WTC11 (cell line): ENCODE data around the gene CHSY3.

Experiments used
- CREM ChIP-seq: sonication (generic); formaldehyde crosslinking; IDR thresholded peaks from 2 replicates; pipeline ENCODE4 v1.8.1; 2022; ENCODE audit warnings: mild to moderate bottlenecking, missing genetic modification reagents, moderate library complexity
- TF ChIP-seq, protein P1 (sequence below): fragments of 200-600 bp; IDR thresholded peaks from 2 replicates; pipeline ENCODE4 v1.8.0; 2022; ENCODE audit warnings: antibody characterized with exemption
- TF ChIP-seq, protein P2 (sequence below): sonication (generic); formaldehyde crosslinking; conservative IDR thresholded peaks from 2 replicates; pipeline ENCODE4 v1.8.1; 2023; ENCODE audit warnings: mild to moderate bottlenecking, low read depth, missing genetic modification reagents, moderate library complexity
- TF ChIP-seq, protein P3 (sequence below): sonication (generic); formaldehyde crosslinking; IDR thresholded peaks from 2 replicates; pipeline ENCODE4 v1.8.1; 2023; ENCODE audit warnings: mild to moderate bottlenecking, missing genetic modification reagents, moderate library complexity
- TF ChIP-seq, protein P4 (sequence below): sonication (generic); formaldehyde crosslinking; IDR thresholded peaks from 2 replicates; pipeline ENCODE4 v1.8.0; 2022; ENCODE audit warnings: mild to moderate bottlenecking, missing genetic modification reagents

DNA sequence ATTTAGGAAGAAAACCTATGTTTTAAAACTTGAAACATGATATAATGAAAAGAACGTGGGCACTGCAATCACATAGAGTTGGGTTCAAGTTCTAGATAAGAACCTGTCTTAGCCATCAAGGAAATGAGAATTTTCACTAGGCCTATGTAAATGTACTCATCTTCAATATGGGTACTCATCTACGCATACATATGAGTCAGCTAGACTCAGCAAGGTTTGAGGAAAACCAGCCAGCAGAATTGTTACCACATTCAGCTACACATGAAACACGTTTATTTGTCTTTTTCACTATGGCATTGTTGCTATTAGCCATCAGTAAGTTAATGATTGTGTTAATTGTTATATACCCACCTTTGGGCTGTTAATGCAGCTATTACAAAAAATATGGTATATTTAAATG lies 146.3 kb downstream of the CHSY3 start:
- TF ChIP-seq CREM (CRISPR knock-in tag), result no peak
- TF ChIP-seq, protein P1, sequence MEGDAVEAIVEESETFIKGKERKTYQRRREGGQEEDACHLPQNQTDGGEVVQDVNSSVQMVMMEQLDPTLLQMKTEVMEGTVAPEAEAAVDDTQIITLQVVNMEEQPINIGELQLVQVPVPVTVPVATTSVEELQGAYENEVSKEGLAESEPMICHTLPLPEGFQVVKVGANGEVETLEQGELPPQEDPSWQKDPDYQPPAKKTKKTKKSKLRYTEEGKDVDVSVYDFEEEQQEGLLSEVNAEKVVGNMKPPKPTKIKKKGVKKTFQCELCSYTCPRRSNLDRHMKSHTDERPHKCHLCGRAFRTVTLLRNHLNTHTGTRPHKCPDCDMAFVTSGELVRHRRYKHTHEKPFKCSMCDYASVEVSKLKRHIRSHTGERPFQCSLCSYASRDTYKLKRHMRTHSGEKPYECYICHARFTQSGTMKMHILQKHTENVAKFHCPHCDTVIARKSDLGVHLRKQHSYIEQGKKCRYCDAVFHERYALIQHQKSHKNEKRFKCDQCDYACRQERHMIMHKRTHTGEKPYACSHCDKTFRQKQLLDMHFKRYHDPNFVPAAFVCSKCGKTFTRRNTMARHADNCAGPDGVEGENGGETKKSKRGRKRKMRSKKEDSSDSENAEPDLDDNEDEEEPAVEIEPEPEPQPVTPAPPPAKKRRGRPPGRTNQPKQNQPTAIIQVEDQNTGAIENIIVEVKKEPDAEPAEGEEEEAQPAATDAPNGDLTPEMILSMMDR, result no peak
- TF ChIP-seq, protein P2, sequence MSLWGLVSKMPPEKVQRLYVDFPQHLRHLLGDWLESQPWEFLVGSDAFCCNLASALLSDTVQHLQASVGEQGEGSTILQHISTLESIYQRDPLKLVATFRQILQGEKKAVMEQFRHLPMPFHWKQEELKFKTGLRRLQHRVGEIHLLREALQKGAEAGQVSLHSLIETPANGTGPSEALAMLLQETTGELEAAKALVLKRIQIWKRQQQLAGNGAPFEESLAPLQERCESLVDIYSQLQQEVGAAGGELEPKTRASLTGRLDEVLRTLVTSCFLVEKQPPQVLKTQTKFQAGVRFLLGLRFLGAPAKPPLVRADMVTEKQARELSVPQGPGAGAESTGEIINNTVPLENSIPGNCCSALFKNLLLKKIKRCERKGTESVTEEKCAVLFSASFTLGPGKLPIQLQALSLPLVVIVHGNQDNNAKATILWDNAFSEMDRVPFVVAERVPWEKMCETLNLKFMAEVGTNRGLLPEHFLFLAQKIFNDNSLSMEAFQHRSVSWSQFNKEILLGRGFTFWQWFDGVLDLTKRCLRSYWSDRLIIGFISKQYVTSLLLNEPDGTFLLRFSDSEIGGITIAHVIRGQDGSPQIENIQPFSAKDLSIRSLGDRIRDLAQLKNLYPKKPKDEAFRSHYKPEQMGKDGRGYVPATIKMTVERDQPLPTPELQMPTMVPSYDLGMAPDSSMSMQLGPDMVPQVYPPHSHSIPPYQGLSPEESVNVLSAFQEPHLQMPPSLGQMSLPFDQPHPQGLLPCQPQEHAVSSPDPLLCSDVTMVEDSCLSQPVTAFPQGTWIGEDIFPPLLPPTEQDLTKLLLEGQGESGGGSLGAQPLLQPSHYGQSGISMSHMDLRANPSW, result no peak
- TF ChIP-seq, protein P3, sequence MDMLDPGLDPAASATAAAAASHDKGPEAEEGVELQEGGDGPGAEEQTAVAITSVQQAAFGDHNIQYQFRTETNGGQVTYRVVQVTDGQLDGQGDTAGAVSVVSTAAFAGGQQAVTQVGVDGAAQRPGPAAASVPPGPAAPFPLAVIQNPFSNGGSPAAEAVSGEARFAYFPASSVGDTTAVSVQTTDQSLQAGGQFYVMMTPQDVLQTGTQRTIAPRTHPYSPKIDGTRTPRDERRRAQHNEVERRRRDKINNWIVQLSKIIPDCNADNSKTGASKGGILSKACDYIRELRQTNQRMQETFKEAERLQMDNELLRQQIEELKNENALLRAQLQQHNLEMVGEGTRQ (CRISPR knock-in tag), result no peak
- TF ChIP-seq, protein P4, sequence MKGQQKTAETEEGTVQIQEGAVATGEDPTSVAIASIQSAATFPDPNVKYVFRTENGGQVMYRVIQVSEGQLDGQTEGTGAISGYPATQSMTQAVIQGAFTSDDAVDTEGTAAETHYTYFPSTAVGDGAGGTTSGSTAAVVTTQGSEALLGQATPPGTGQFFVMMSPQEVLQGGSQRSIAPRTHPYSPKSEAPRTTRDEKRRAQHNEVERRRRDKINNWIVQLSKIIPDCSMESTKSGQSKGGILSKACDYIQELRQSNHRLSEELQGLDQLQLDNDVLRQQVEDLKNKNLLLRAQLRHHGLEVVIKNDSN, result no peak
